HG02763 (cell line): ENCODE data around the gene PLXNA1.

Source experiments
- ATAC-seq: cut with Tn5 transposase; IDR thresholded peaks from one replicate; pipeline ENCODE4 v1.9.1; 2021; ENCODE audit warnings: mild to moderate bottlenecking, moderate library complexity; ENCODE audit not compliant: unreplicated experiment

Gene PLXNA1

GRCh38 chr3:126999383-126999782 lies 16.5 kb downstream of the PLXNA1 start:
- no peak for ATAC-seq

- ATAC-seq = no peak
Measured at GRCh38 chr3:127000119-127000518, 17.2 kb downstream of the PLXNA1 start.

GRCh38 chr3:127000761-127001160 lies 17.8 kb downstream of the PLXNA1 start:
- no peak for ATAC-seq

GRCh38 chr3:127001486-127002194 lies 18.7 kb downstream of the PLXNA1 start:
- no peak for ATAC-seq

- no peak for ATAC-seq
Measured at GRCh38 chr3:127002195-127003174, 19.6 kb downstream of the PLXNA1 start.

GRCh38 chr3:127003175-127003555 lies 20.2 kb downstream of the PLXNA1 start:
- no peak for ATAC-seq

GRCh38 chr3:127003601-127004280 lies 20.8 kb downstream of the PLXNA1 start:
- no peak for ATAC-seq

GRCh38 chr3:127004641-127005397 lies 21.9 kb downstream of the PLXNA1 start:
- ATAC-seq = no peak

GRCh38 chr3:127005864-127006500 lies 23.1 kb downstream of the PLXNA1 start:
- ATAC-seq = no peak

GRCh38 chr3:127006781-127007436 lies 24.0 kb downstream of the PLXNA1 start:
- no peak for ATAC-seq

- ATAC-seq = no peak
Measured at GRCh38 chr3:127008236-127008635, 25.3 kb downstream of the PLXNA1 start.

GRCh38 chr3:127009531-127009930 lies 26.6 kb downstream of the PLXNA1 start:
- ATAC-seq = no peak

GRCh38 chr3:127011270-127011992 lies 28.5 kb downstream of the PLXNA1 start:
- no peak for ATAC-seq

GRCh38 chr3:127012091-127012490 lies 29.2 kb downstream of the PLXNA1 start:
- no peak for ATAC-seq

- no peak for ATAC-seq
Measured at GRCh38 chr3:127013181-127013580, 30.3 kb downstream of the PLXNA1 start.

GRCh38 chr3:127013758-127014535 lies 31.0 kb downstream of the PLXNA1 start:
- no peak for ATAC-seq

GRCh38 chr3:127014536-127015281 lies 31.8 kb downstream of the PLXNA1 start:
- peak; percentile 19 for ATAC-seq
